Lower leg skin (tissue), 4 donors: ENCODE results near the gene SPEF1. TPM values are rescaled to one million over a fixed set of nuclear protein-coding genes. Genes with fewer than 3 reads are reported as not detected.

Source experiments
- DNase-seq, 2 donors: peaks; one replicate each; pipeline ENCODE4 v3.0.0-alpha.2; 2019; ENCODE audit warnings: low spot score in 2 of 2
- H3K4me3 ChIP-seq: fragments of 200-600 bp; sonication (generic); 2 replicates; pipeline ENCODE4 v1.5.1; 2017; ENCODE audit warnings: mild to moderate bottlenecking, low read depth; ENCODE audit not compliant: poor library complexity, severe bottlenecking
- CTCF ChIP-seq, 3 donors: fragments of 450-650 bp; IDR thresholded peaks; one replicate each; pipeline ENCODE4 v1.5.1; 2016; ENCODE audit warnings: antibody characterized with exemption in 3 of 3, mild to moderate bottlenecking in 3 of 3, moderate library complexity in 2 of 3
- POLR2A ChIP-seq, 2 donors: fragments of 450-650 bp; IDR thresholded peaks; one replicate each; pipeline ENCODE4 v1.6.1; 2016 to 2017; ENCODE audit warnings: antibody characterized with exemption in 2 of 2, mild to moderate bottlenecking in 1 of 2, moderate library complexity in 1 of 2
- WGBS, 2 donors: methylation state at CpG; one replicate each; pipeline ENCODE4 v1.1.5; 2018; 5-methylcytosine and 5-hydroxymethylcytosine counted together
- intact Hi-C: fragments of 100-400 bp; cut with DNase I; formaldehyde crosslinking; loops from one replicate; pipeline ENCODE4 v1.15.0; 2023; ENCODE audit warnings: low total_unique reads
- total RNA-seq, 4 donors: library from RNA; depleted of rRNA; stranded (reverse); fragments of >200 nt; gene quantifications; one replicate each; pipeline ENCODE4 v1.1.0, GENCODE V29; 2016

SPEF1 gene
- total RNA-seq, 4 donors from 2014 or later = 0.13 TPM; not detected in 3

- TF ChIP-seq POLR2A (IDR thresholded peaks at IDR 0.05) = no peak
- TF ChIP-seq CTCF (IDR thresholded peaks at IDR 0.05) = no peak
- WGBS, 2 donors = 76 to 82% methylated on average over 4 of the region's 4 CpGs
- no peak overlapping the region for H3K4me3 ChIP-seq
- intact Hi-C loops = no loop called here
- DNase-seq = no peak
Measured at GRCh38 chr20:3735768-3736167, 45.5 kb downstream of the SPEF1 start.

GRCh38 chr20:3734111-3734843, 47.0 kb downstream of the SPEF1 start:
- no peak overlapping the region for H3K4me3 ChIP-seq
- DNase-seq = no peak
- WGBS, 2 donors = 59 to 61% methylated on average over 12 of the region's 12 CpGs
- intact Hi-C loops = no loop called here
- TF ChIP-seq POLR2A (IDR thresholded peaks at IDR 0.05) = no peak

GRCh38 chr20:3733119-3733995, 47.9 kb downstream of the SPEF1 start:
- 64 to 67% methylated on average over 19 to 20 of the region's 20 CpGs for WGBS, 2 donors
- TF ChIP-seq CTCF (IDR thresholded peaks at IDR 0.05) (no peak), POLR2A (IDR thresholded peaks at IDR 0.05) (no peak)
- H3K4me3 ChIP-seq = peak overlapping the region; percentile 8
- DNase-seq = no peak
- intact Hi-C loops = no loop called here

- intact Hi-C loops = no loop called here
- 7 to 21% methylated on average over 28 to 32 of the region's 67 CpGs for WGBS, 2 donors
- no peak for DNase-seq
- peak within 1 kb of the TSS; percentile 8 for H3K4me3 ChIP-seq
- no peak for TF ChIP-seq CTCF (IDR thresholded peaks at IDR 0.05)
- no peak for TF ChIP-seq POLR2A (IDR thresholded peaks at IDR 0.05)
Measured at GRCh38 chr20:3732327-3733118, 48.7 kb downstream of the SPEF1 start, which contains the start of gene HSPA12B. TSS of gene HSPA12B (plus strand) at chr20:3732685. CDS start at chr20:3738675, 5,990 bp downstream.

- WGBS, 2 donors = 77 to 87% methylated on average over 16 of the region's 16 CpGs
- no peak for TF ChIP-seq CTCF (IDR thresholded peaks at IDR 0.05)
- TF ChIP-seq POLR2A (IDR thresholded peaks at IDR 0.05) = no peak
- DNase-seq = no peak
- no peak overlapping the region for H3K4me3 ChIP-seq
- intact Hi-C loops = no loop called here
Measured at GRCh38 chr20:3731944-3732326, 49.3 kb downstream of the SPEF1 start.
